Activated CD4-positive, alpha-beta T cell treated with anti-CD3 and anti-CD28 coated beads for 4 hours (primary cell): ENCODE results near the gene TC2N.
"Not testable (repeated sequence)": the region's sequence is repeated elsewhere in the genome, so short reads cannot be mapped to it uniquely, and the experiment has no call there.

Experiments used
- DNase-seq, 2 donors: peaks; one replicate each; pipeline ENCODE4 v3.0.0-alpha.2; 2020

The TC2N gene

DNA sequence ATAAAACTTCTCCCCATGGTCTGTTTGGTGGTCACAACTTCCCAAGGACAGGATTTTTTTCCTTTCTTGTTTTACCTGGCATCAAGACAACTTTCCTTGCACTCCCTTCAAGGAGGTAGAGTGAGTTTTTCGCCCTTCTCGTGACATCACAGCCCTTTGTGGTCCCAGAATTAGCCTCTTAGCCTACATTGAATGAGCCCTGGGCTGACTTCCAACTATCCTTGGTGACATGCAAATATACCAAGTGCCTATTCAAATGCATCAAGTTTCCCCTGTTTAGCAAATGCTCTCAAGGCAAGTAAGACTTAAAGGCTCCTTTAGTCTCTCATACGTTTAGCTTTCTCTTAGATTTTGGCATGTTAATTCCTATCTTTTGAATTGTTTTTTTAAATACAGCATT, 36.6 kb downstream of the TC2N start:
- DNase-seq, result no peak

DNA sequence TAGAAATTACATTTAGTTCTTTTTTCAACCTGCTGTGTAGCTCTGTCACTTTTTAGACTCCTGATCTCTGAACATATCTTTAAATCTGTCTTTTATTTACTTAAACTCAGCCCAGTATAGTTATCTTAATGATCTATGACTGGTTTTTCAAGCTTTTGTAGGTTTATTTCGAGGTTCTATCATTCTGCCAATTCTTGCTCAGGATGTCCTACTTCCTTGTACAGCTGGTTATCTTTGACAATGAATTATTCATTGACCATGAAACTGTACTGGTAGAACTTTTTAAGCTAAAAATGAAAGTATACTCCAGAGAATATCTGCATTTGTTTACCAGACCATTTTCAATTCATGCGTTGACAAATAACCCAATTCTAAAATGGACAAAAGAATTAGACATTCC, 37.8 kb downstream of the TC2N start:
- no peak for DNase-seq

DNA sequence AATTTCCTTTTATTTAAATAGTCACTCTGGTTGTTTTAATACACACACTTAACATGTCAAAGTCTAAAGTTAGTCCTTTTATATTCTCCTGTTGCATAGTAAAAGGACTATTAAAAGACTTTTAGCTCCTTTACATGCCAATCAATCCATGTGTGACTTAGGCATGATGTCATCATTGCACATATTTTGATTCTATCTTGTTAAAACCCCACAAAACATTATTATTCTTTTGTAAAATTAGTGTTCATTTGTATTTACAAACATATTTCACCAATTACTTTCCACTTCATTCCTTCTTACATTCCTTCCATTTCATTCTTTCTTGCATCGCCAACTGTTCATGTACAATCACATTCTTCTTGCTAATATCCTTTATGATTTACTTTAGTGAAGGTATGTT, 39.6 kb downstream of the TC2N start:
- DNase-seq, result no peak

DNA sequence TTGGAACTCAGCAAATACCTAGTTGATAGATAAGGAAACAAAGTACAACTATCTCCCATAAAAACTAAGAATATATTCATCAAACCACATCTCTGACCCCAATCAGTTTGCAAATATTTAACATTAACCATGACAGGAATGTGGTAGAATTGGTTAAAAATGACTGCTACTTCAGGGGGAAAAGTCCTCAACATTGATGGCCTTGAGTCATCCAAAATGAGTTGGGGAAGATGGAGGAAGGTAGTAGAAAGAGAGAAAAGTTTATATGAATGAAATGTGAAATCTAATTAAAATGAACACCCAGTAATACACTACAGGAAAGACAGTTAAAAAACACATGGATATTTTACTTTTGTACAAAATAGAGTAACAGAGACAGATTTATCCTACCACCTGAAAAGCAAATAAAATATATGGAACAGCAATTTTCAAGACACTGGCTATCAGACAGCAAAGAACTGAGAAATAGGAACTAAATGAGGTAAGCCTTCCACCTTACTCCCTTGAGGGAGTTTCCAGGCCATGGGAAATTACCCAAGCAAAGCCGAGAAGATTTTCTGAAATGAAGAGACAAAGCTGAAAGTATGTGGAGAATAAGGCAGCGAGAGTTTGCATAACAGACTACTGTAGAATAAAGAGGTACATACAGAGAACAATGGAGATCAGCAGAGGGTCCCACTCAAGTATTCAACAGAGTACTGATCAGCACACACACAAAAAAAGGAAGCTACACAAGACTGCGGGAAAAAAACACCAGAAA, 49.6 kb downstream of the TC2N start:
- no peak for DNase-seq

DNA sequence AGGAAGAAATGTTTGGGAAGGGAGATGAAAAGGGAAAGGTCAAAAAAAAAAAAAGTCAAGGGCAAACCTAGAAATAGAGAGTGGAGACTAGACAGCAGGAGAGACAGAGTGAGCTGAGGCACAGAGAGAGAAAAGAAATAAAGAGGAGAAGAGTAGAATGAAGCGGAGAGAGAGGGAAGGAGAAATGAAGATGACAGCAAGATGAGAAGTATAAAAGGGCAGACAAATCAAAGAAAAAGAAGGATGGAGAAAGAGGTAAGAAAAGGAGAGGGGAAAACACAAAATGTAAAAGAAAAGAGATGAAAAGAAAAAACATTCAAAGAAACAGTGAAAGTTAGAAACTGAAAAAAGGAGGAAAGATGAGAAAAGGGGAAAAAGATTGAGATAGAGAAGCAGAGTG, 53.0 kb downstream of the TC2N start:
- no peak for DNase-seq

DNA sequence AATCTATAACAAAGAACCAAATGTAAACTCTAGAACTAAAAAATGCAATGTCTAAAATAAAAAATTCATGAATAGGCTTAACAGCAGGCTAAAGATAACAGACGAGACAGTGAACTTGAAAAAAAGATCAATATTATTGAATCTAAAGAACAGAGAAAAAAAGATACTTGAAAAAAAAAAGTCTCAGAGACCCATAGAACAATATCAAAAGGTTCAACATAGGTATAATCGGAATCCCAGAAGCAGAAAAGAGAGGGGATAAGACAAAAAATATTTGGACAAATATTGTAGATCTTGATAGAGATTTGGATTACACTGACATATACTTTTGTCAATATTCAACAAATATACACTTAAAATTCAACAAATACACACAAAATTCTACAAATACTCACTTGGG, 56.6 kb downstream of the TC2N start:
- no peak for DNase-seq

DNA sequence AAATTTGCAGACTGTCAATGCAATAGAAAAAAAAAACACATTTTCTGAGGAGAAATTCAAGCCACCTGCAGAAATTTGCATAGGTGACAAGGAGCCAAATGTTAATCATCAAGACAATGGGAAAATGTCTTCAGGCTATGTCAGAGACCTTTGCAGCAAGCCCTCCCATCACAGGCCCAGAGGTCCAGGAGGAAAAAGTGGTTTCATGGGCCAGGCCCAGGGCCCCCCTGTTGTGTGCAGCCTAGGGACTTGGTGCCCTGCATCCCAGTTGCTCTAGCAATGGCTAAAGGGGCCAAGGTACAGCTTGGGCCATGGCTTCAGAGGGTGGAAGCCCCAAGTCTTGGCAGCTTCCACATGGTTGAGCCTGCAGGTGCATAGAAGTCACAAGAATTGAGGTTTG, 60.6 kb downstream of the TC2N start:
- DNase-seq, result no peak

DNA sequence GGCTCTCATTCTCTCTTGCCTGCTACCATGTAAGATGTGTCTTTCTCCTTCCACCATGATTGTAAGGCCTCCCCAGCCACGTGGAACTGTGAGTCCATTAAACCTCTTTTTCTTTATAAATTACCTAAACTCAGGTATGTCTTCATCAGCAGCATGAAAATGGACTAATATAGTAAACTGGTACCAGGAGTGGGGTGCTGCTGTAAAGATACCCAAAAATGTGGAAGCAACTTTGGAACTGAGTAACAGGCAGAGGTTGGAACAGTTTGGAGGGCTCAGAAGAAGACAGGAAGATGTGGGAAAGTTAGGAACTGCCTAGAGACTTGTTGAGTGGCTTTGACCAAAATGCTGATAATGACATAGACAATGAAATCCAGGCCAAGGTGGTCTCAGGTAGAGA, 61.2 kb downstream of the TC2N start:
- DNase-seq, result not testable (repeated sequence)

DNA sequence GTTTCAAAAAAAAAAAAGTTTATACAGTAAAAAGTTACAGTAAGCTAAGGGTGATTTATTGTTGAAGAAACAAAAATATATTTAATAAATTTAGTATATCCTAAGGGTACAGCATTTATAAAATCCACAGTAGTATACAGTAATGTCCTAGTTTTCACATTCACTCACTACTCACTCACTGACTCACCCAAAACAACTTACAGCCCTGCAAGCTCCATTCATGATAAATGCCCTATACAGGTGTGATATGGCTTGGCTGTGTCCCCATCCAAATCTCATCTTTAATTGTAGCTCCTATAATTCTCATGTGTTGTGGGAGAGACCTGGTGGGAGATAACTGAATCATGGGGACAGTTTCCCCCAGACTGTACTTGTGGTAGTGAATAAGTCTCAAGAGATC, 61.7 kb downstream of the TC2N start:
- DNase-seq, result no peak

DNA sequence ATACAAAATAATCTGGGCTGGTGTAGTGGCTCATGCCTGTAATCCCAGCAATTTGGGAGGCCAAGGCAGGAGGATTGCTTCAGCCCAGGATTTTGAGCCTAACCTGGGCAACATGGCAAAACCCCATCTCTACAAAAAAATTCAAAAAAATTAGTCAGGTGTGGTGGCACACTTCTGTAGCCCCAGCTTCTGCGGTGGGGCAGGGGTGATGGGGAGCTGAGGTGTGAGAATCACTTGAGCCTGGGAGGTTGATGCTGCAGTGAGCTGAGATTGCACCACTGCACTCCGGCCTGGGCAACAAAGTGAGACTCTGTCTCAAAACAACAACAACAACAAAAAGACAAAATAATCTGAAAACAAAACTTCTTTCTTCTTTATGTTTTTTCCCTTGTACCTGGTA, 66.0 kb downstream of the TC2N start:
- no peak for DNase-seq

DNA sequence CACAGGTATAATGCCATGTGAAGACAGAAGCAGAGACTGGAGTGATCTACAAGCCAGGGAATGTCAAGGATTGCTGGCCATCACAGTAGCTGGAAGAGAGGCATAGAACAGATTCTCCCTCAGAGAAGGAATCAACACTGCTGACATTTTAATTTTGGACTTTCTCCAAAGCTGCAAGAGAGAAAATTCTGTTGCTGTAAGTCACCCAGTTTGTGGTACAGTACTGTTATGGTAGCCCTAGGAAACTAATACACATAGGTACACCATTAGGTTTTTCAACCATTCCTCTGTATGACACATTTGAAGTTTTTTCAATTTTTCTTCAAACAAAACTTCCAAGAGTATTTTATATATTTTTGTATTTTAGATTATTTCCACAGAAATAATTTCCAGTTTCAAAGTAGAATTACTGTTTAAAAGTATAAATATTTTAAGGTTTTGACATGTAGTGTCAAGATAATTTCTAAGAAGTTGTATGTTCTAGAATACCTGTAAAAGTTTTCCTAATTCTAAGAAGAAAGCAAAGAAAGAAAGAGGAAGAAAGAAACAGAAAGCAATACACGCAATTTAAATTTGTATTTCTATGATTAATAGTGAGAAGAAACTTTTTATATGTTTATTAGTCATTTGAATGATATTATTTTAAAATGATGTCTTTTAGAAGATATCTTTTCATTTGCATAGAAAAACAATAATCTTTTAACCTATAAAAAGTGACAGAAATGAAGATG, 70.6 kb downstream of the TC2N start:
- no peak for DNase-seq

DNA sequence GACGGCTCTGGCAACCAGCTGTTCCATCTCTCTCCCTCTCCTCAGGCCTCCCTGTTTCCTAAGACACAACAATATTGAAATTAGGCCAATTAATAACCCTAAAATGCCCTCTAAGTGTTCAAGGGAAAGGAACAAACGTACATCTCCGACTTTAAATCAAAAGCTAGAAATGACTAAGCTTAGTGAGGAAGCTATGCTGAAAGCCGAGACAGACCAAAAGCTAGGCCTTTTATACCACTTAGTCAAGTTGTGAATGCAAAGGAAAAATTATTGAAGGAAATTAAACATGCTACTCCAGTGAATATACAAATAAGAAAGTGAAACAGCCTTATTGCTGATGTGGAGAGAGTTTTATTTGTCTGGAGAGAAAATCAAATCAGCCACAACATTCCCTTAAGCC, 73.6 kb downstream of the TC2N start:
- no peak for DNase-seq

DNA sequence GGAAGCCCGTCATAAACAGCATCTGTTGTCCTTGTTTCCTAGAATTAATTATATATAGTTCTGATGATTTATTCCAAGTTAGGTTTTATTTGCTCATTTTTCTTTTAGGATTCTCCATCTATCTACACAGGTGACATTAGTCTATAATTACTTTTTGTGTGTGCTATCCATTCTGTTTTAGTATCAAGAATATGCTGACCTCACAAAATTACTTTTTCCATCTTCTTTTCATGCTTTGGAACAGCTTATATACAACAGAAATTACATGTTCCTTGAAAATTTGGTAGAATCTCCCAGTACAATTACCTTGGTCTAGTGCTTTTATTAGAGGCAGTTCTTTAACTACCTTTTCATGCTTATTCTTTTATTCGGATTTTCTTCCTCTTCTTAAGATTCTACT, 81.1 kb downstream of the TC2N start:
- DNase-seq, result no peak

DNA sequence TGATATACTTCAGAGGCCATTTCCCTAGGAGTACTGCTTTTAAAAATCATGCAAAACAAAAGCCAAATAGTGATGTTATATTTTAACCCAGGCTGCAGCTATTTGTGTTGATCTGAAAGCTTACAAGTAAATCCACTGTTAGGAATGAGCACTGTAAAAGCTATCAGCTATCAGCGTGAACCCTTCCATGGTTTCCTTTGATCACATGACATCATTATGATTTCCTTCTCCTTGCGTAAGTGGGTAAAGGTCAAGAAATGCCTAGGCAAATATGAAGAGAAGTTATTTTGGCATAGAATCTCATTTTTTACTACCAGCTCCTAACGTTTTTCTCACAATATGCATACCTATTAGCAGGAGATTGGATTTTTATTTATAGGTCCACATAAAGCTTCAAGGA, 86.9 kb downstream of the TC2N start:
- no peak for DNase-seq

DNA sequence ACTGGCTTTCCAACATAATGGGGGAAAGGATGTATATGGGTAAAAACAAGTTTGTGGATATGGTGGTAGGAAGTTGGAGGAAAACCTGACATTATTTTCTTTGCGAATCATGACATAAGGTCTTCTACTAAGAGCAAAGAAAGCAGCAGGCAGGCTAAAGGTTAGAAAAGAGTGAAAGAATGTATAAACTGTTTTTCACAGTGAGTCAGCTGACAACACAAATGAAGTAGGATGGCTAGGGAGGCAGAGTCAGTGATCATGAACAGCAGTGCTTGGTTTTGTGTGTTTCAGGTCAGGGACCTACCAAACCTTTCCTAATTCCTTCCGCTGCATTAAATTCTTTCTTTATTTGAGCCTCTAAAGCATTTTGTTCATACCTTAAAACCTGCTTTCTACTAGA, 89.1 kb downstream of the TC2N start:
- DNase-seq, result no peak

DNA sequence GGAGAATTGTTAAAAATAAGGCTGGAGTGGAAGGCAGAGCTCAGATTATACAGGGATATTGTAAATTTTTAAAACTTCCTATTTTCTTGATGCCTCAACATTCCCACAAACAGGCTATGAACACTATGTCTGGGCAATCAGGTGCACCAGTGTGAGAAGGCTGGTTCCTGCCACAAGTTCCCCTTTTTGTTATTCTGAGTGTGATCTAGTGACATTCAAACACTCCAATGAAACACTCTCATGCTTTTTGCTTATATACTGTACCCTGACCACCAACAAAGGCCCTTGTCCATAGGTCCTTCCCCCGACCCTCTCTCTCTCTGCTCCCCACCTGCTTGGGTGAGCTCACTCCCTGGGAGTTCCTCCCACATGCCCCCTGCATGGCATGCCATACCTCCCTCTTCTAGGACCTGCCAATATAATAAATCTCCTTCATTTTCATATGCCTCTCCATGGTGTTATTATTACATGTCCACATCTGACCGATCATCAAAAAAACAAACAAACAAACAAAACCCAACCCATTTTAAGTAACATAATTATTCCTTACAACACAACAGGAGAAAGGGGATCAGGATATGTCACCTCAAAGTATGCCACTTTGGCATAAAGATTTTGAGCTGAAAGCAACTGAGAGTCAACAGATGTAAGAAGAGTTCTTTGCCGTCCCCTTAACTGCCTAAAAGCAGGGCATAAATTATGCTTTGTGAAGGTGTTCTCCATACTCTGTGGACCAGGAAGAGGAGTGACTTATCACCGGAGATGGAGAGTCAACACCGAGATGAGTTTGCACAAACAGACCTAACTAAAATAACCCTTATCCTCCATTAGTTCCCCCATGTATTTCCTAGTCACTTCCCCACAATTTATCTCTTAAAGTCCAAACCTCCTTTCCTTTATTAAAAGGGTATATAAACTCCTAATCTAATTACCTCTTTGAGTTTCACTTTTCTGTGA, 92.9 kb downstream of the TC2N start:
- DNase-seq, result no peak

DNA sequence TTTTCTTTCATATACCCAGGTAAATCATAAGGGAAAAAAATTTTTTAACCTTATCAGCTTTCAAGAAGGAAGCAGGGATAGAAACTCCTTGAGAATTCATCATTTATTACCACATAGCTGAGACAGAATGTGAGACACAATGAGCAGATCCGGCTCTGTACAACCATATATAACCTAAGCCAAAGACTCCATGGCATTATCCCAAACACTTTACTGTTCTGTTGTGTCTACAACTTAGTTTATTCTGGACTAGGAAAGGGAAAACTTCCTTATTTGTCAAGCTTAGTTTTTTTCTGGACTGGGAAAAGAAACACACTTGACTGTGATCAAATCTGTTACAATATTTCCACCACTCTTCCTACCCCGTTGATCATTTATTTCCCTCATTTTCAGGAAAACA, 97.2 kb downstream of the TC2N start:
- DNase-seq, result no peak

DNA sequence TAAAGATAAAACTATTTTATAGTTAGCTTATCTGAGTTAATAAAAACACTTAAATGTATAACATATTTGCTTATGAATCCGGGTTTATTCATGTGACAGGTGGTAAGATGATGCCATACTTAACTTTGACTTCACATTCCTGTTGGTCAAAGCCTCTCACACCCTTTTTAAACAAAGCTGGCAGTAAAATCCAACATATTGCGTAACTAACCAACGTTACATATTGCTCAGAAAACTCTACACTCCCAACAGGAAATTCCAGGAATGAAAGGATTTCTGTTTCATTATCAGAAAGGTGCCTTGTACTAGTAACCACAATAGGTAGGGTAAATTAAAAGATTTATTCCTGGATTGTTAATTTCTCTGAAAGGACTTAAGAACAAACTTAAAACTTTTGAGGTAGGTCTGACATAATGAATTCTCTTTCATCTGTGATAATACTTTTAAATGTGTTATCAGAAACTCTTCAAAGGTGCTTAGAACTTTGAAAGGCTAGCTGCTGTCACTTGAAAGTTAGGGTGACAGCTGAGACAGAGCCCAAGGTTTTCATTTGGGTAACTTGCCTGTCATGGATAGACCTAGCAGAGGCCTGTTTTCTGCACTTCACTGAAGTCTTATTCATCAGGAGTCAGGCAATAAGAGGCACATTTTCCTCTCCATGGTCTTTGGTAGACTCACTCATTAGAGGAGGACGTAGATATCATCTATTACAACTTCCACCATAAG, 111.6 kb downstream of the TC2N start:
- no peak for DNase-seq

DNA sequence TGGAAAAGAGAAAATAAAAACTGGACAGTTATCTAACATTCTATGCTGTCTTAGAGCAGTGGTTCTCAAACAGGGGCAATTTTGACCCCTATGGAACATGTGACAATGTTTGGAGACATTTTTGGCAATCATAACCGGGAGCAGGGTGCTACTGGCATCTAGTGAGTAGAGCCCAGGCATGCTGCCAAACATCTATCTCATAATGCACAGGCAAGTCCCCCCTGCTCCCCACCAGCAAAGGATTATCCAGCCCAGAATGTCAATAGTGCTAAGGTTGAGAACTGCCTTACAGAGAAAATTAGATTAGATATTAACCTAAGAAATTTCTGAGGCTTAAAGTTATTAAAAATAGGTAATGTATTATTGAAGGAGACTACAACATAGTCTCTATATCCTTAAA, 112.5 kb downstream of the TC2N start:
- no peak for DNase-seq

DNA sequence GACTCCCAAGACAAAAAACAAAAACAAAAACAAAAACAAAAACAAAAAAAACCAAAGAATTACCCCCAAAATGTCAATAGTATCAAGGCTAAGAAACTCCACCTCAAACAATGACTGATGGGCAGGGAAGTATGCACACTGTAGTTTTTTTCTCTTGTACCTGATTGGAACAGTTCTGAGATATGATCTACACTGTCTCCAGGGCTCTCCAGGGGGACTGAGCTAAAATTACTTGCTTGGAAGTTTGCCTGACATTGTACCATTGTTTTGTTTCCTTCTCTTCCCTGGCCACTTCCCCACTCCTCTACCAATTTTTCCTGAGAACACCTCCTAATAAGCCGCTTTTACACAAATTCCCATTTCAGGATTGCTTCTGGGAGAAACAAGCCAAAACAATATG, 113.2 kb downstream of the TC2N start:
- DNase-seq, result no peak

DNA sequence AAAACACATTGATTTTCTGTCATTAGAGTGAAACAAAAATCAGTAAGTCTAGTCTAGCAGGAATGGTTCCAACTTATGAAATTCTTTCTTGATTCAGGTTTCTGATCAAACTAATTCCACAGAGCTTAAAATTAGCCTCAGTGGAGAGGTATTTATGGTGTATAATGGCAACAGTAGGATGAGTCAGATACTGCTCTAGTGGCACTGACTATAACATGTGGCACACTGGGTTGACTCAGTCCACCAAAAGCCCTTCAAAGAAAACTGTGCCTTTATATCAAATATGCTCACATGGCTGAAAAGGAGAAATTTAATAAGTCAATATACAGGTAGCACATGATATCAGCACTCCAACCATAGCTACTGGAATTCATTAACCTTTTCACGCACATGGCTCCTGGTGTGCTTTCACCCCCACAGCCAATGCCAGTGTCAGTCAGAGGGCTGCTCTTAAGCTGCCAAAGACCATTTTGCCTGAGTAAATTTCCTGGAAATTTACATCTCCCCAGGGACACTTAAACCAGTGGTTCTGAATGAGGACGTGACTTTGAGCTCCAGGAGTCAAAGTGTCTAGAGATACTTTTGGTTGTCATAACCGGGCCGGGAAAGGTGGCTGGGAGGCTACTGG, 113.7 kb downstream of the TC2N start:
- no peak for DNase-seq

DNA sequence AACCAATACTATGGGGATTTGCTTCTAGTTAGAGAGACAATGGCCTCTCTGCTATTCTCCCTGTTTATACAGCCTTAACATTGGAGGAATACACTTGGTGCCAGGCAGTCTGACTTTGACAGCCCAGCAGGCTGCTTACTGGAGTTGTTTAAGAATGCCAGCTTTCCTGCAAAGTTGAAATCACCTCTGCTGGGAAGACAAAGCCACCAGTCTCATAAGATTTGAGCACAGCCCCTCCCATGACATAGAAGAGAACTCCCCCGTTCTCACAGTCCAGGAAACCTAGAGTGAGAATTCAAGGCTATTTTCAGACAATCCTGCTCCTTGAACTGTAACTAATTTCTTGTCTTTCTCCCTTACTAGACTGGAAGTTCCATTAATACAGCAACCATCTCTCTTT, 114.4 kb downstream of the TC2N start:
- no peak for DNase-seq

DNA sequence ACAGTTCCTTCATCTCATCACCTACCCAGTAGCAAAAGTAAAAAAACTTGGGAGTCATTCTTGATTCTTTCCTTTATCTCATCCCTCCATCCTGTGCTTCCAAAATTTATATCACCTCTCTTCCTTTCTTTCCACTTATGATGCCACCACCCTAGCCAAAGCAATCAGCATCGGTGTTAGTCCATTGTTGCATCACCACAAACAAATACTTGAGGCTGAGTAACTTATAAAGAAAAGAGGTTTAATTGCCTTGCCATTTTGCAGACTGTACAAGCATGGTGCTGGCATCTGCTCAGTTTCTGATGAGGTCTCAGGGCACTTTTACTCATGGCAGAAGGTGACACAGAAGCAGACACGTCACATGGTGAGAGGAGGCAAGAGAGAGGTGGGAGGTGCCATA, 115.6 kb downstream of the TC2N start:
- no peak for DNase-seq
